Posterior cingulate gyrus (tissue), 11 donors: ENCODE results near the gene FIP1L1.

Experiments used
- DNase-seq, 10 donors: peaks; one replicate each; pipeline versions ENCODE4 v3.0.0 to v3.0.0-alpha.2; 2020 to 2021; ENCODE audit warnings: mixed read lengths in 3 of 10
- intact Hi-C: fragments of 100-400 bp; cut with DNase I; formaldehyde crosslinking; loops from one replicate; pipeline ENCODE4 v1.15.1; 2023

Gene FIP1L1

DNA sequence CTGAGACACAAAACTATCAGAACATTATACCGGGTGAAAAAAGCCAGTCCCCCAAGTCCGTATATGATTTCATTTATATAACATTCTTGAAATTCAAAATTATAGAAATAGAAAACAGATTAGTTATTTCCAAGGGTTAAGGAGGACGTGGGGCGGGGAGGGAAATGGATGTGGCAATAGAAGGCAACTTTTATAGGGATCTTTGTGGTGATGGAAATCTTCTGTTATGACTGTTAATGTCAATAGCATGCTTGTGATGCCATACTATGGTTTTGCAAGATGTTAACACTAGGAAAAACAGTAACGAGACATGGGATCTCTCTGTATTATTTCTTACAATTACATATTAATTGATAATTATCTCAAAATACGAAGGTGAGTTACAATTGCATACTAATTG is 117.4 kb downstream of the FIP1L1 start:
- intact Hi-C loops, result no loop called here
- DNase-seq, result no peak

DNA sequence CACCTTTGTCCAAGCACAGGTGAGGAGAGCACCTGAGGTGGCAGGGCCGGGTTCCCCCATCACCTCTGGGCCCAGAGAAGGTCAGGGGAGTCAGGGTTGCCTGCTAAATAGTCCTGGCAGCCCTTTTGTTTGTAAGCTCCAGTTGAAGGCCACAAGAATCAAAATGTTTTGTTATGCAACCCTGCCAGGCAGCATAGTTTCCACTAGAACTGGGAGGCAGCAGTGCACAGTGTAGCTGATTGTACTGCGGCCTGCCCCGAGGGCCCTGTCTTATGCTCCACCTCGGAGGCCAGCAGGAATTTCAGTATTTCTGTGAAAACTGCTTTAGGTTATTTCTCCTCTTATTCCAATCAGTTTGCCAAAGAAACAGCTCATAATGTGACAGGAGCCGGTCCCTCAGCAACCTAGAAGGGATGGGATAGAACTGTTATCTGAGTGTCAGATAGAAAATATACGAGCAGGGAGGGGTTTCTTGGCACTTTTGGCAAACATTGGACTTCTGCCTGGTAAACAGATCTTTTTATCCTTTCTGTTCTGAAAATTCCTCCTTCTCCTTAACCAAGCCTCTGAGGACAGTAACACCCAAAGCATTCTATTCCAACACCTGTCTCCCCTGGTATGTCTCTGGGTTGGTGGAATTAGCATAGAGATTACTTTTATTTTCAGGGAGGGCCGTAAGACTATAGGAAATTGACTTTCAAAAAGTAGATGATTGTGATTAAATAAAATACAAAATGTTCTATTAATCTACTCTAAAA is 120.2 kb downstream of the FIP1L1 start:
- DNase-seq, result no peak
- intact Hi-C loops, result no loop called here

DNA sequence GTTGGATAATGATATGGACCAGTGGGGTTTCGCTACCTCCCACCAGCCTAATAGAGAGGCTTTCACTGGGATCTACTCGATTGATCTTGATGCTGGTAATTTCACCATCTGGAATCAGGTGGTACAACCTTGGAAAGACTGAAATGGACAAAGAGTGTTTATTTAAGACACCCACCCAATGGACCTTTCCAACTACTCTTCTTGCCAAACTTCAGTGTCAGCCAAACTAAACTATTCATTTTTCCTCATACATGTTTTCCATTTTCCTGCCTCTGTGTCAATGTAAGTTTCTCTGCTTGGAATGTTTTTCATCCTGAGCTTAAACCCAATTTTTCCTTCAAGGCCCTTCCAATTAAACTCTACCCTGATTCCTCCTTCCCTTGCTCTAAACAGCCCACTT is 121.3 kb downstream of the FIP1L1 start:
- intact Hi-C loops, result no loop called here
- no peak for DNase-seq

DNA sequence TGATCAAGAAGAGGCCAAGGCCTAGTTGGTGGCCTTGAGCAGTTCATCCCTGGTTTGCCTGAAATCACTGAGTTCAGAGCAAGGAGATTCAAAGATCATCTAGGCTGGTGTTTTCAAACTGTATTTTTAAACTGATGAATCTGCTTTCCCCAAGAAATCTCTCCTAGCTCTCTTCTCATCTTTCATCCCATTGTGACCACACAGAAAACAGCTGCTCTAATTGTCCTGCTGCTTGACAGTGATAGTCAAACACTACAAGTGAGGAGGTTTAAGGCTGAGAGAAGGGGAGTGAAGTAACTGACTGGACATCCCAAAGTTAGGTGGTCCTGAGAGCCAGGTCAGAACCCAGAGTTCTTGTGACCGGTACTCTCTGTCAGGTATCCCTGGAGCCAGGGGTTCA is 122.3 kb downstream of the FIP1L1 start:
- no peak for DNase-seq
- intact Hi-C loops, result no loop called here

DNA sequence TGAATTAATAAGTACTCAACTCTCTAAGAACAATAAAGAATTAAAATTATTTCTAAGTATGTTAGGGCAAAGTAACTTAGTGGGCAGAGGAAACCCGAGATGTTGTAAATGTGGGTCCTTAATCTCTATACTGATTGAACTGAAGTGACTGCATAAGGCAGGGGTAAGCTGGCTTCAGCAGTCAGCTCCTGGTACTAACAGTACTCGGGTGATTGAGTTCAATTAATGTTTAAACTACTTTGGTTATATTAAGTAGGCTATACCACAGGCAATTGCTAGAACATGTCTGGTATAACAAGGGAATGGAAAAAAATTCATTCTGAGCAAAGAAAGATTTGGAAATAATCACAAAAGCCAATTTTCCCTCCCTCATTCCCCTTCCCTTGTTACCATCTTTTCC is 123.1 kb downstream of the FIP1L1 start:
- no peak for DNase-seq
- intact Hi-C loops, result no loop called here

DNA sequence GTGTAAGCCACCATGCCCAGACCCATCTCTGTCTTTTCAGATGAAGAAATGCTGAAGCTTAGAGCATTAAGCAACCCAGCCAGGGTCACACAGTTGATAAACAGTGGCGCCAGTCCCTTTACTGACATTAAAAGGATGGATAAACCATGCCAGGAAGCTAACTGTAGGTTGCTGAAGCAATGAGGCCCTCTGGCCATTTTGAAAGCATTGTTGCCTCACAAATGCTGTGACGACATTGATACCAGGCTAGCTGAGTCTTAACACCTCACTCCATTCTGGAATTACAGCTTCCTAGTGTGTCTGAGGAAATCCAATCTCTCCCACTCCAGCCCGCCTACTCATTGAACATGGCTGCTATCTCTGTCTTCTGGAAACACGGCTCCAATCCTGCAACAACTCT is 124.1 kb downstream of the FIP1L1 start:
- intact Hi-C loops, result no loop called here
- DNase-seq, result no peak

DNA sequence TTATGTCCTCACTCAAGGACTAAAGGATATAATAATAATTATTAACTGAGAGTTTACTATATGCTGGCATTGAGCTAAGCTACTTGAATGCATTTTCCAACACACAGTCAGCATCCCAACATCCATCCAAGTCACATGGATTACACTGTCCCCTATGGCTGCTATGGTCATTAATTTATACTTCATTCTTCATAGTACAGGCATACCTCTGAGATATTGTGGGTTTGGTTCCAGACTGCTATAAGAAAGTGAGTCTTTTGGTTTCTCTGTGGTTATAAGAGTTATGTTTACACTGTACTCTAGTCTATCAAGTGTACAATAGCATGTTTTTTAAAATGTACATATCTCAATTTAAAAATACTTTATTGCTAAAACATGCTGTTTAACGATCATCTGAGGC is 124.7 kb downstream of the FIP1L1 start:
- intact Hi-C loops, result no loop called here
- no peak for DNase-seq

DNA sequence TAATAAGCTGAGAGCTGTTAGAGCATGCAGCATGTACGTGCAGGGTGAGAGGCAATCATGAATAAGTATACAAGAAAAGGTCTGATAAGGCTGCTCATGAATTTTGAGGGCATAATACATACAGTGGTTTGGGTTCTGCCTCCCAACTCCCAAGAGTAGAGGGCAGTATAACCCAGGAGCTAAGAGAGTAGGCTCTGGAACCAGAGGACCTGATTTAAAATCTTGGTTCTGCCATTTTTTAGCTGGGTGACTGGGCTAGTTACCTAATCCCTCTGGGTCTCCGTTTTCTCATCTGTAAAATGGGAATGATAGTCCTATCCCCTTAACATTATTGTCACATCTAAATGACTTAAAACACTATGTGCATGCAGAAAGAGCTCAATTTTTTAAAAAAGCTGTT is 128.5 kb downstream of the FIP1L1 start:
- intact Hi-C loops, result no loop called here
- no peak for DNase-seq

DNA sequence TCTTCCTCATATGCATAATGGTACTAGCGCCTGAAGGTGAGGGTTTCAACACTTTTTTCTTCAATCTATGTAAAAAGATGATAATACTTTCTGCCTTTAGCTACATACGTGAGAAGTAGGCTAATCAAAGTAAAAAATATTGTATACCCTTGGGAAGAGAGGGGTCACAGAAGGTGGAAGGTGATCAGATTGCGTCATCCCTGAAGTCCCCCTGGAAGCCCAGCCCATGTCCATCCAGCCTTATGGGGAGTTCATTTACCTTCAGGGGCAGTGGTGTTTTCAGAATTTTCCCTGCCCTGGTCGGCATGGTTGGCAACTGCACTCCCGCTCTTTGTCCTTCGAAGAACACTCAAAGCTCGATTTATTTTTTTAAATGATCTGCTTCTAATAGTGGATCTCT is 129.6 kb downstream of the FIP1L1 start:
- DNase-seq, result no peak
- intact Hi-C loops, result no loop called here

DNA sequence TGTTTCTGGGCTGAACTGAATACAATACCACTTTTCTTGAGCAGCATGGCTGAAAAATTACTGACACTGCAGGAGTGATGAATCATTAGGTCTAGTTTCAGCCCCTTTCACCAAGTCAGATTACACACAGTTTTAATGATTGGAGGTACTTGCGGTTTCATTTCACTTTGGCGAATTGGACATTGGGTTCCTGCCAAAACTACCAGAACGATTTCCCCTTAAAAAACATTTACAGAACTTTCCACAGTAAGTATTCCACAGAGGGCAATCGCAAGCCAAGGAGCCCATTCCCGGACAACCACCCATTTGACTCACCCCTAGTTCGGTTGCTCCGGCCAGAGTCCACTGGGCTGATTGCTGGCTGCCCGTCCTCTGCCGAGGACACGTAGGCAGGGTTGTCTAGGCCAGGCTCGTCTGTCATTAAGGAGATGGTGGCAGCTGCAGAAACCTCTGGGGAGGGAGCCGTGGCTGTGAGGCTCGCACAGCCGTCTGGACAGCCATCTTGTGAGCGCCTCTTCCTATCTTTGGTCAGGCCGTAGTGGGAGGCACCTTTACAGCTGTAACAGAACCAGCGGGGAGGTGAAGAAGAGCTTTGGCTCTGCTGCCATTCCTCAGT is 130.3 kb downstream of the FIP1L1 start:
- DNase-seq, result peak in 1 of 10 donors; percentile 6
- intact Hi-C loops, result no loop called here

DNA sequence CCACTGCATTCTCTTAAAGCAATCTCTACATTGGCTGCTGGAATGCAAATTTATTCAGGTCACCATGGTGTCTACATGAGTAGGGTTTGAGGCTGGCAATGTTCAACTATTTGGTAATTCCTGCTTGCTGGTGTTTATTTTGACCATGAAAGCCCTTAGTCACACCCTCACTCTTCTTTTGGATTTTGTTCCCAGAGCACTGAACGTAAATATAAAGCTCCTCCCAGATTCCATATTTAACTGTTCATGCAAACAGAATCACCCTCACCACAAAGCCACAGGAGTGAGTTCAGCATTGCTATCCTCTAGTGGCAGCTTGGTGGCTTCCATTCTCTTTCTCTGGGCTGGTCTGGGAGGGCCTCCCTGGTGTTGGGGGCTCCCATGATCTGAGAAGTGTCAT is 131.0 kb downstream of the FIP1L1 start:
- intact Hi-C loops, result no loop called here
- no peak for DNase-seq

DNA sequence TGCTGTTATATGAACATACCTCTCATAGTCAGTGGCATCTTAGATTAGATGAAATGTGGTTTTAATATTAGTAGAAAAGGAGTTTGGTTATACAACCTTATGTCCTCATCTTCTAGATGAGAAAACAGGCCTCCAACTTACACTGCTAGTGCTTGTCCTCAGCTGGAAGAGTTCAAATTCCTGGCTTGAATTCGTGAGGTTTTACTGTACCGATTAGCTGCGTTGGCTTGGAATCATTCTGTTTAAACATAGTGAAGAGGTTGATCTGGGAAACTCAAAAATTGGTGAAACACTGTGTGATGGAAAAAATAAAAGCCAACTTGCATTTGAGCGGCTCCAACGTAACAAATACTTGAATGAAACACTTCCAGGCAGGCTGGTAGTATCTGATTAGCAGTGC is 132.9 kb downstream of the FIP1L1 start:
- intact Hi-C loops, result no loop called here
- DNase-seq, result no peak
